OCI-LY1 (cell line): Measurements from ENCODE around the gene DHX9.
"Not testable (repeated sequence)": the region's sequence is repeated elsewhere in the genome, so short reads cannot be mapped to it uniquely, and the experiment has no call there.

Experiments used
- H2AFZ ChIP-seq: fragments of 200-600 bp; sonication (generic), shearing (Covaris generic); 2 replicates; pipeline ENCODE4 v1.6.0; 2014; ENCODE audit warnings: antibody characterized with exemption, mild to moderate bottlenecking, low read length
- H3F3A ChIP-seq: fragments of 200-600 bp; sonication (generic), shearing (Covaris generic); 2 replicates; pipeline ENCODE4 v1.6.0; 2014; ENCODE audit warnings: mild to moderate bottlenecking, antibody characterized with exemption, low read length, moderate library complexity; ENCODE audit not compliant: insufficient read depth
- H3K27ac ChIP-seq: fragments of 200-600 bp; sonication (generic); 2 replicates; pipeline ENCODE4 v1.5.1; 2014; ENCODE audit warnings: low read length, mixed run types, mild to moderate bottlenecking, low read depth; ENCODE audit not compliant: poor library complexity, severe bottlenecking
- H3K27me3 ChIP-seq: fragments of 200-600 bp; sonication (generic); 2 replicates; pipeline ENCODE4 v1.6.0; 2014; ENCODE audit warnings: antibody characterized with exemption, mild to moderate bottlenecking, low read length, moderate library complexity; ENCODE audit not compliant: insufficient read depth
- H3K36me3 ChIP-seq: fragments of 200-600 bp; sonication (generic); 2 replicates; pipeline ENCODE4 v1.6.1; 2014; ENCODE audit warnings: mild to moderate bottlenecking, antibody characterized with exemption, low read length, moderate library complexity, mixed read lengths; ENCODE audit not compliant: insufficient read depth
- H3K4me1 ChIP-seq: fragments of 200-600 bp; sonication (generic); 2 replicates; pipeline ENCODE4 v1.5.1; 2014; ENCODE audit warnings: mild to moderate bottlenecking, low read length, moderate library complexity; ENCODE audit not compliant: insufficient read depth, severe bottlenecking
- H3K4me2 ChIP-seq: fragments of 200-600 bp; sonication (generic), shearing (Covaris generic); 2 replicates; pipeline ENCODE4 v1.6.1; 2014; ENCODE audit warnings: low read length
- H3K4me3 ChIP-seq: fragments of 200-600 bp; sonication (generic); 2 replicates; pipeline ENCODE4 v1.5.1; 2014; ENCODE audit warnings: low read length, low read depth, mild to moderate bottlenecking, mixed read lengths; ENCODE audit not compliant: poor library complexity, severe bottlenecking
- H3K79me2 ChIP-seq: fragments of 200-600 bp; shearing (Covaris generic); 2 replicates; pipeline ENCODE4 v1.6.1; 2016; ENCODE audit warnings: mixed run types, low read length, mixed read lengths; ENCODE audit not compliant: insufficient read depth
- H3K9ac ChIP-seq: fragments of 200-600 bp; sonication (generic), shearing (Covaris generic); 2 replicates; pipeline ENCODE4 v1.6.1; 2014; ENCODE audit warnings: mild to moderate bottlenecking, low read length, mixed read lengths
- H3K9me2 ChIP-seq: fragments of 200-600 bp; sonication (generic), shearing (Covaris generic); 2 replicates; pipeline ENCODE4 v1.6.1; 2014; ENCODE audit warnings: low read depth, mild to moderate bottlenecking, low read length, mixed read lengths
- H3K9me3 ChIP-seq: fragments of 200-600 bp; shearing (Covaris generic); 2 replicates; pipeline ENCODE4 v1.6.1; 2014; ENCODE audit warnings: low read length, mixed read lengths
- H4K20me1 ChIP-seq: fragments of 200-600 bp; sonication (generic), shearing (Covaris generic); 2 replicates; pipeline ENCODE4 v1.6.0; 2016; ENCODE audit warnings: mild to moderate bottlenecking, low read length; ENCODE audit not compliant: insufficient read depth
- CTCF ChIP-seq: fragments of 200-600 bp; sonication (generic), shearing (Covaris generic); IDR thresholded peaks from 2 replicates; pipeline ENCODE4 v1.5.1; 2017; ENCODE audit warnings: mild to moderate bottlenecking, antibody characterized with exemption, low read length, moderate library complexity, mixed read lengths
- EZH2 ChIP-seq: fragments of 200-600 bp; sonication (generic), shearing (Covaris generic); IDR thresholded peaks from 2 replicates; pipeline ENCODE4 v1.8.0; 2017; ENCODE audit warnings: borderline replicate concordance, mixed run types, mild to moderate bottlenecking, antibody characterized with exemption, low read length, moderate library complexity, mixed read lengths

The DHX9 gene

GRCh38 chr1:182897696-182898095 is 58.5 kb downstream of the DHX9 start:
- no peak overlapping the region for H3K9ac ChIP-seq
- no peak overlapping the region for H2AFZ ChIP-seq
- TF ChIP-seq CTCF: no peak
- TF ChIP-seq EZH2: no peak
- no peak overlapping the region for H3K4me3 ChIP-seq
- no peak overlapping the region for H3K4me2 ChIP-seq
- no peaks in the 10 kb centered on the region for H3K27me3 ChIP-seq
- no peak overlapping the region for H3K27ac ChIP-seq
- H3K9me3 ChIP-seq: no peaks in the 10 kb centered on the region
- H3K9me2 ChIP-seq: no peaks in the 10 kb centered on the region
- no peaks in the 10 kb centered on the region for H3K4me1 ChIP-seq
- H3K79me2 ChIP-seq: no peaks in the 10 kb centered on the region
- no peaks in the 10 kb centered on the region for H3F3A ChIP-seq
- H4K20me1 ChIP-seq: no peaks in the 10 kb centered on the region
- H3K36me3 ChIP-seq: no peaks in the 10 kb centered on the region

GRCh38 chr1:182901946-182902345 is 62.8 kb downstream of the DHX9 start:
- not testable (repeated sequence) for H3K4me1 ChIP-seq, H3K4me2 ChIP-seq, H3K9me3 ChIP-seq, H3K9ac ChIP-seq, H3K79me2 ChIP-seq, H3K9me2 ChIP-seq, H3F3A ChIP-seq, H3K27me3 ChIP-seq, H3K27ac ChIP-seq, H3K36me3 ChIP-seq, H2AFZ ChIP-seq, H4K20me1 ChIP-seq, H3K4me3 ChIP-seq

GRCh38 chr1:182905321-182905720 is 66.2 kb downstream of the DHX9 start:
- Histone ChIP-seq H4K20me1 (no peaks in the 10 kb centered on the region), H3K9me3 (no peaks in the 10 kb centered on the region), H3K9me2 (no peaks in the 10 kb centered on the region)

More at GRCh38 chr1:182905321-182905720, 66.2 kb downstream of the DHX9 start:
- no peaks in the 10 kb centered on the region for H3K79me2 ChIP-seq
- H2AFZ ChIP-seq: no peak overlapping the region
- no peaks in the 10 kb centered on the region for H3K36me3 ChIP-seq
- no peak overlapping the region for H3K27ac ChIP-seq
- TF ChIP-seq CTCF (no peak), EZH2 (no peak)
- H3K27me3 ChIP-seq: no peaks in the 10 kb centered on the region
- no peaks in the 10 kb centered on the region for H3F3A ChIP-seq
- H3K4me2 ChIP-seq: no peak overlapping the region
- H3K4me3 ChIP-seq: no peak overlapping the region
- H3K9ac ChIP-seq: no peak overlapping the region
- H3K4me1 ChIP-seq: peaks cover 11% of the 10 kb centered on the region
